Measurements from ENCODE around the gene DRG1. TPM values are rescaled to one million over a fixed set of nuclear protein-coding genes. Genes with fewer than 3 reads are reported as not detected.

Gene DRG1
- polyA plus RNA-seq, 3 donors, result 24.7 to 81.3 (median 68.2) TPM

DNA sequence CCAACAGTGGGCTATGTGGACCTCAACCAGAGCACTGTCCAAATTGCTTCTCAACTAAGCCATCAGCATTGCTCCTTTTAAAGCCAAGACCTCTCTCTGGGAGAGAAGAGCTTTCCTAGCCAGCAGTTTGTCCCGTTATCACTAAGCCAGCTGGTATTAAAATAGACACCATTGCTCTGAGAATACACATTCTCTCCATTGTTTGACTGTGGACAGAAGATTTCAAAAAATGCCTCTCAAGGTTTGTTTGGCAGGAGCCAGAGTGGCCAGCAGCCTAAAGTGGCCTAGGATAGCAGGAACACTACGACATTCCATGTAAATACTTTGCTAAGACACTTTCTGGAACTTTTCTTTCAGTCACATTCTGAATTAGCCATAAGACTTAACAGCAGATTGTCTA is 49.0 kb downstream of the DRG1 start:
- Mint-ChIP-seq H3K4me3 (no peak overlapping the region), H3K9me3 (no peaks in the 10 kb centered on the region), H3K27ac (peak overlapping the region in 1 of 7 donors; percentile 37), H3K36me3 (peaks cover 63 to 90% of the 10 kb centered on the region in 2 donors), H3K27me3 (ENCODE audit: low read depth in 3 of 3) (peaks cover 0 to 1% (median 0%) of the 10 kb centered on the region in 3 donors), H3K4me1 (peaks cover 4% of the 10 kb centered on the region)
- Histone ChIP-seq H3K27me3 (ENCODE audit: control insufficient read depth in 2 of 2, insufficient read depth in 2 of 2, low read length in 2 of 2) (no peaks in the 10 kb centered on the region), H3K4me3 (replicated peaks in 1 of 3; ENCODE audit: low read depth in 2 of 3, low read length in 3 of 3) (no peak overlapping the region), H2AFZ (ENCODE audit: insufficient read depth, low read depth, low read length, poor library complexity, severe bottlenecking) (no peak overlapping the region), H3K36me3 (replicated peaks in 1 of 2; ENCODE audit: control insufficient read depth in 1 of 2, insufficient read depth in 2 of 2, low read length in 2 of 2) (peaks cover 49 to 93% of the 10 kb centered on the region in 2 donors), H3K4me2 (replicated peaks; ENCODE audit: extremely low read depth, low read length, poor library complexity, severe bottlenecking) (no peak overlapping the region), H3K27ac (ENCODE audit: low read depth in 1 of 2, low read length in 2 of 2) (no peak overlapping the region), H3K4me1 (ENCODE audit: control insufficient read depth in 1 of 2, insufficient read depth in 2 of 2, low read length in 2 of 2) (no peaks in the 10 kb centered on the region), H3K79me2 (ENCODE audit: insufficient read depth, low read length) (no peaks in the 10 kb centered on the region), H3K9me3 (replicated peaks in 1 of 2; ENCODE audit: control insufficient read depth in 1 of 2, insufficient read depth in 1 of 2, low read length in 2 of 2) (no peaks in the 10 kb centered on the region), H3K9ac (ENCODE audit: insufficient read depth, low read length, poor library complexity, severe bottlenecking) (no peak overlapping the region), H4K20me1 (ENCODE audit: insufficient read depth, low read length) (no peaks in the 10 kb centered on the region)
- DNase-seq, result no peak
- WGBS (ENCODE audit: insufficient coverage), result 100% methylated on average over 1 of the region's 2 CpGs
- intact Hi-C loops (cut with micrococcal nuclease), result no loop called here
- TF ChIP-seq, protein P1, sequence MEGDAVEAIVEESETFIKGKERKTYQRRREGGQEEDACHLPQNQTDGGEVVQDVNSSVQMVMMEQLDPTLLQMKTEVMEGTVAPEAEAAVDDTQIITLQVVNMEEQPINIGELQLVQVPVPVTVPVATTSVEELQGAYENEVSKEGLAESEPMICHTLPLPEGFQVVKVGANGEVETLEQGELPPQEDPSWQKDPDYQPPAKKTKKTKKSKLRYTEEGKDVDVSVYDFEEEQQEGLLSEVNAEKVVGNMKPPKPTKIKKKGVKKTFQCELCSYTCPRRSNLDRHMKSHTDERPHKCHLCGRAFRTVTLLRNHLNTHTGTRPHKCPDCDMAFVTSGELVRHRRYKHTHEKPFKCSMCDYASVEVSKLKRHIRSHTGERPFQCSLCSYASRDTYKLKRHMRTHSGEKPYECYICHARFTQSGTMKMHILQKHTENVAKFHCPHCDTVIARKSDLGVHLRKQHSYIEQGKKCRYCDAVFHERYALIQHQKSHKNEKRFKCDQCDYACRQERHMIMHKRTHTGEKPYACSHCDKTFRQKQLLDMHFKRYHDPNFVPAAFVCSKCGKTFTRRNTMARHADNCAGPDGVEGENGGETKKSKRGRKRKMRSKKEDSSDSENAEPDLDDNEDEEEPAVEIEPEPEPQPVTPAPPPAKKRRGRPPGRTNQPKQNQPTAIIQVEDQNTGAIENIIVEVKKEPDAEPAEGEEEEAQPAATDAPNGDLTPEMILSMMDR (IDR thresholded peaks at IDR 0.05), result no peak

DNA sequence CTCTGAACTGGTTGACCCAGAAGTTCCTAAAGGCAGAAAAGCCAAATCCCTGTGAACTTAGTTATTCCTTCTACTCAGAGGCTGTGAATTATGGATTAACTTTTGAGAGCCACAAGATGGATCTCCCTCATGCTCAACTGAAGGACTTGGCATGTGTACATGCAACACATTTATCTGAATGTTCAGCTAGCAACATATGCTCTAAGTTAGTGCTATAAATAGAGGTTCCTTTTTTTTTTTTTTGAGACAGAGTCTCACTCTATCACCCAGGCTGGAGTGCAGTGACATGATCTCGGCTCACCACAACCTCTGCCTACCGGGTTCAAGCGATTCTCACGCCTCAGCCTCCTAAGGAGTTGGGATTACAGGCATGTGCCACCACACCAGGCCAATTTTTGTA is 50.1 kb downstream of the DRG1 start:
- Histone ChIP-seq H3K79me2 (ENCODE audit: insufficient read depth, low read length) (no peaks in the 10 kb centered on the region), H3K9ac (ENCODE audit: insufficient read depth, low read length, poor library complexity, severe bottlenecking) (no peak overlapping the region), H3K4me1 (ENCODE audit: control insufficient read depth in 1 of 2, insufficient read depth in 2 of 2, low read length in 2 of 2) (no peaks in the 10 kb centered on the region), H3K27me3 (ENCODE audit: control insufficient read depth in 2 of 2, insufficient read depth in 2 of 2, low read length in 2 of 2) (no peaks in the 10 kb centered on the region), H3K27ac (ENCODE audit: low read depth in 1 of 2, low read length in 2 of 2) (peak overlapping the region in 1 of 2 donors; percentile 47), H2AFZ (ENCODE audit: insufficient read depth, low read depth, low read length, poor library complexity, severe bottlenecking) (no peak overlapping the region), H3K36me3 (replicated peaks in 1 of 2; ENCODE audit: control insufficient read depth in 1 of 2, insufficient read depth in 2 of 2, low read length in 2 of 2) (peaks cover 50 to 93% of the 10 kb centered on the region in 2 donors), H3K4me2 (replicated peaks; ENCODE audit: extremely low read depth, low read length, poor library complexity, severe bottlenecking) (no peak overlapping the region), H3K9me3 (replicated peaks in 1 of 2; ENCODE audit: control insufficient read depth in 1 of 2, insufficient read depth in 1 of 2, low read length in 2 of 2) (no peaks in the 10 kb centered on the region), H3K4me3 (replicated peaks in 1 of 3; ENCODE audit: low read depth in 2 of 3, low read length in 3 of 3) (no peak overlapping the region), H4K20me1 (ENCODE audit: insufficient read depth, low read length) (no peaks in the 10 kb centered on the region)
- peaks cover 4% of the 10 kb centered on the region for H3K4me1 Mint-ChIP-seq
- DNase-seq, result no peak
- TF ChIP-seq, protein P1 (IDR thresholded peaks at IDR 0.05), result no peak
- intact Hi-C loops (cut with micrococcal nuclease), result no loop called here
- peaks cover 62 to 91% of the 10 kb centered on the region in 2 donors for H3K36me3 Mint-ChIP-seq
- H3K4me3 Mint-ChIP-seq, result no peak overlapping the region
- H3K9me3 Mint-ChIP-seq, result no peaks in the 10 kb centered on the region
- no CpG with 5 or more reads among the region's 4 CpGs for WGBS (ENCODE audit: insufficient coverage)
- H3K27me3 Mint-ChIP-seq (ENCODE audit: low read depth in 3 of 3), result peaks cover 0 to 1% (median 0%) of the 10 kb centered on the region in 3 donors
- H3K27ac Mint-ChIP-seq, result peak overlapping the region in 1 of 7 donors; percentile 73

All from CD14-positive monocyte (primary cell).